NCI-H1048 (cell line): ENCODE results near the gene RBM34.
A peak's percentile ranks its signal among the peaks of the same experiment; 100 is the strongest.
"Not testable (repeated sequence)": the region's sequence is repeated elsewhere in the genome, so short reads cannot be mapped to it uniquely, and the experiment has no call there.

ENCODE experiments used
- DNase-seq: peaks from one replicate; lab custom pipeline; 2025; lab: John Stamatoyannopoulos, UW

RBM34 gene, protein sequence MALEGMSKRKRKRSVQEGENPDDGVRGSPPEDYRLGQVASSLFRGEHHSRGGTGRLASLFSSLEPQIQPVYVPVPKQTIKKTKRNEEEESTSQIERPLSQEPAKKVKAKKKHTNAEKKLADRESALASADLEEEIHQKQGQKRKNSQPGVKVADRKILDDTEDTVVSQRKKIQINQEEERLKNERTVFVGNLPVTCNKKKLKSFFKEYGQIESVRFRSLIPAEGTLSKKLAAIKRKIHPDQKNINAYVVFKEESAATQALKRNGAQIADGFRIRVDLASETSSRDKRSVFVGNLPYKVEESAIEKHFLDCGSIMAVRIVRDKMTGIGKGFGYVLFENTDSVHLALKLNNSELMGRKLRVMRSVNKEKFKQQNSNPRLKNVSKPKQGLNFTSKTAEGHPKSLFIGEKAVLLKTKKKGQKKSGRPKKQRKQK

DNA sequence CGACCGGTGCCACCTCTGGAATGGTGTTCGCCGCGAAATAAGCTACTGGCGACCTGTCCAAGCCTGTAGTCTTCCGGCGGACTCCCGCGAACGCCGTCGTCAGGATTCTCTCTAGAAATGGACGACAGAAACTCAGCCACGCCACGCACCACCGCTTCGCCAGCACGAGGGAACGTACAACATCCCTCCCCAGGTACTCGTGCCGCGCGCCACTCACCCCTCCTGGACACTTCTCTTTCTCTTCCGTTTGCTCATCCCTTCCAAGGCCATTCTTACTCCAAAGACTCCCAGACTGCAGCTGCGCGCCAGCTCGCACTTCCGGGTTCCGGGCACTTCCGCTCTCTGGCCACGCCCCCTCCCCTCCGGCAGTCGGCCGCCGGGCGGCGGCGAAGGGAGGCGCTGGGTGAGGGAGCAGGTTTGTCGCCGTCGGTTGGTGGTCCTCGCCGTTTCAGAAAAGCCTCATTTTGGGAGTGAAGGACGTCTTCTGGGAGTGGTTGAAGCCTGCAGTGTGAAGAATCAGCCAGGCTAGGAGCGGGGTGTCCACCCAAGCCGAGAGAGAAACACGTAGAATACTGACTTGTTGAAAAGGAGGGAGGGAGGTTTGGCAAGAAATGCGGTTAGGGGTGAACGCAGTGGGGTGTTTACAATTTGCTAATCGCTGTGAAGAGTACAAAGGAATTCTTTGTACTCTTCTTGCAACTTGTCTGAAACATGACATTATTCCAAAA lies at the start of gene RBM34:
Gene RBM34, minus strand, starts transcription at position 294 of the 728 bp plus-strand sequence. Its CDS starts 24 bp downstream, at position 270.
- DNase-seq: peak; percentile 92

DNA sequence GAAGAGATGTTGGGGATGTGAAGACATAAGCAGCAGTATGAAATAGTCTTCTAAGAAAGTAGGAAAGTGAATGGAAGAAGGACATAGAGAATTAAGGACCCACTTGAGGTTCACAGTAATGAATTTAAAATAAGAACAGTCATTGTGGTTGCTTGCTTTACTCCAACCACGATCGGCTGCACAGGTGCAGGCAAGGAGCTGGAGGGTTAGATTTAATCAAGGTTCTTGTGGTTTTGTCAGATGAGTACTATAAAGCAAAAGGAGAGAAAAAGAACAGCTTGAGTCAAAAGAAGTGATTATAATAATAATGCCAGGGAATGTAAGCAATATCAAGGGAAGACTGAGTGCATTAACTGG lies 46.1 kb upstream of the RBM34 start:
- DNase-seq: no peak

DNA sequence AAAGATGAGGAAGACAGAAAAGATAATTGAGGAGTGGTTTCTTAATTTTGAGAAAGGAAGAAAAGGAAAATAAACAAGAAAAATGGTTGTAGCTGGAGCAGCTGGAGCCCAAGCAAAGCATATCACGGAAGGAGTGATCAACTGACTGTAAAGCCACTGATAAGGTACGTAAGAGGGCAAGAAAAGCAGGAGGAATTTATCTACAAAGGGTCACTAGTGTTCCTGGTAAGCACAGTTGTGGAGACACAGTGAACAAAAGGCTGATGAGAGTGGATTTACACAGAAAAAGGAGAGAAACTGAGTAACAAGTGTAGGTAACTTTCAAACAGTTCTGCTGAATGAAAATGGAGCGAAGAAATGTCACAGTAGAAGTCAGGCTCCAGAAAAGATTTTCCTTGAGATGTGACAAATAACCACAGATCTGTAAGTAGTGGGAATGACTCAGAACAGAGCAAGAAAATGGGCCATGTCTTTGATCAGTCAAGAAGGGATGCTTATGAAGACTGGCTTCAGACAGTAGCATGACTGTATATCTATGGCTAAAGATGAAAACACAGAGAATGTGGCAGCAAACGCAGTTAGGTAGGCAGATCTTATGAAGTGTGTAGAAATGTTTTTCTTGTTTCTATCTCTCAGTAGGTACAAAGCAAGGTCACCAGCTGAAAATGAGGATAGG lies 45.6 kb upstream of the RBM34 start:
- no peak for DNase-seq

DNA sequence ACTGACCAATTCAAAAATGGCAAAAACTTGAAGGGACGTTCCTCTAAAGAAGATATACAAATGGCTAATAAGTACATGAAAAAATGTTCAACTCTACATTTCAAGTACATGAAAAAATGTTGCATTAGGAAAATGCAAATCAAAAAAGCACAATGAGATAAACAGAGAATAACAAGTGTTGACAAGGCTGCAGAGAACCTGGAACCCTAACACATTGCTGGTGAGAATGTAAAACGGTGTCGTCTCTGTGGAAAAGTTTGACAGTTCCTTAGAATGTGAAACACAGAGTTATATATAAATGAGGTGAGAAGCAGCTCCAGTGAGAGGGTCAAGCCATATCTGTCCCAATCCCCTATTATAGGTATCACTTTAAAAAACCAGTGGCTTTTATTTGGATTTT lies 44.6 kb upstream of the RBM34 start:
- DNase-seq: no peak

DNA sequence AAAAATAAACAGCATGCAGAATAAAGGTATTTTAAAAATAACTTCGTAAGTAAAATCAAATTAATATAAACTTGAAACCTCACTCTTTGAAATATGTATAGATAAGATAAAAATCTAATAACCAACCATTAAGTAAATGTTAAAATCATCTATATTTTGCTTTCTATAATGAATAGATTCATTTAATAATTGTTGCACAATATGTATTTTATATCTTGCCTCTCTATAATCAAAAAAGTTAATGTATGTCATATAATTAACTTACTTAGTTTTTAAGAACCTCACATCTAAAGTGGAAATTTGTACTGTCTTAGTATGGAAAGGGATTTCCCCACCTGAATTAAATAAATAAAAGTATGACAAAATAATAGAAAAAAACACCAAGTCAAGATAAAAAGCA lies 42.4 kb upstream of the RBM34 start:
- no peak for DNase-seq

DNA sequence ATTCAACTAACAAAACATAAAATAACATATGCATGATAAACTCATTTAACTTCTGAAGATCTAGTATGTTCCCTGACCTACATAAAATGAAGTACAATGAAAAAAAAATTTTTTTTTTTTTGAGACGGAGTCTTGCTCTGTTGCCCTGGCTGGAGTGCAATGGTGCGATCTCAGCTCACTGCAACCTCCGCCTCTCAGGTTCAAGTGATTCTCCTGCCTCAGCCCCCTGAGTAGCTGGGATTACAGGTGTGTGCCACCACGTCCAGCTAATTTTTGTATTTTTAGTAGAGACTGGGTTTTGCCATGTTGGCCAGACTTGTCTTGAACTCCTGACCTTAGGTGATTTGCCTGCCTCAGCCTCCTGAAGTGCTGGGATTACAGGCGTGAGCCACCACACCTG lies 41.4 kb upstream of the RBM34 start:
- DNase-seq: not testable (repeated sequence)

DNA sequence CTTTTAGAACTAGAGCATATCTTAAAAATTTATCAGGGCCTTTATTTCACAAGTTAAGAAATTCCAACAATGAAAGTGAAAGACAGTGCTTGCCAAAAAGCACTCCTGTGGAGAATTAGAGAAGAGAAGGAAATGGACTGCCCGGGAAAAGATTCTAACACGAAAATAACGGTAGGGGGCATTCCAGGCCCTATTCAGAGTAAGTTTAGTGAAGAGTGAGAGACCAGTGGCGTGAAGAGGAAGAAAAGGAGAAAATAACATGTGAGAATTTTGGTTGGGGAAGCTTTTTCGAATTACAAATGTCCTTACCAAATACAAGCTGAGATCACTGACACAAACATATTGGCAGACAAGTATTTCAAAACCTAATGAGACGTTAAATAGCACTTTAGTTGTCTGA lies 38.4 kb upstream of the RBM34 start:
- no peak for DNase-seq

DNA sequence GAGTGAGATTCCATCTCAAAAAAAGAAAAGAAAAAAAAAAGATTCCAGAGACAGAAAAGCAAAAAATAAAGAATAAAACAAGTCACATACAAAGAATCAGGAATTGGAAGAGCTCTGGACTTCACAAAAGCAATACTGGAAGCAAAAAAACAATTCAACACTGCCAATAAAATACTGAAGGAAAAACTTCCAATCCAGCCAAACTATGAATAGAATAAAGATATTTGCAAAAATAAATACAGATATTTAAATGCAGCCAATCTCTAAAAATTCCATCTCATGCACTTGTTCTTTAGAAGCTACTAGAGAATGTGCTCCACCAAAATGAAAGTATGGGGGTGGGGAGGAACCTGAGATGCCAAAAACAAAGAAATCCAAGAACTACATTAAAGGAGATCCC lies 29.4 kb upstream of the RBM34 start:
- no peak for DNase-seq

DNA sequence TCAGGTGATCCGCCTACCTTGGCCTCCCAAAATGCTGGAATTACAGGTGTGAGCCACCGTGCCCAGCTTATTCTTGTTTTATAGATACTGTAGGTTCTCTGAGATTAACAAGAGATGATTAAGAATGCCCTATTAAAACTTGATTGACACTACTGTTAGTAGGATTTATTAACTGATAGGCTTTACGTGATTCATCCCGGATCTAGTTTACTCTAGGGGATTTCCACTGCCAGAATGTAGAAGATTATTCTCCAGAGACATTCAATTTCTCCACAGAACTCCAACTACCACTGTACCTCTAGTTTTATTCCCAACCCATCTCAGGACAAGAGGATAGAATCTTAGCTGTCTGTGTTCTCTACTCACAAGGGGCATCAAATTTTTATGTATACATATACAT lies 26.3 kb upstream of the RBM34 start:
- DNase-seq: no peak

DNA sequence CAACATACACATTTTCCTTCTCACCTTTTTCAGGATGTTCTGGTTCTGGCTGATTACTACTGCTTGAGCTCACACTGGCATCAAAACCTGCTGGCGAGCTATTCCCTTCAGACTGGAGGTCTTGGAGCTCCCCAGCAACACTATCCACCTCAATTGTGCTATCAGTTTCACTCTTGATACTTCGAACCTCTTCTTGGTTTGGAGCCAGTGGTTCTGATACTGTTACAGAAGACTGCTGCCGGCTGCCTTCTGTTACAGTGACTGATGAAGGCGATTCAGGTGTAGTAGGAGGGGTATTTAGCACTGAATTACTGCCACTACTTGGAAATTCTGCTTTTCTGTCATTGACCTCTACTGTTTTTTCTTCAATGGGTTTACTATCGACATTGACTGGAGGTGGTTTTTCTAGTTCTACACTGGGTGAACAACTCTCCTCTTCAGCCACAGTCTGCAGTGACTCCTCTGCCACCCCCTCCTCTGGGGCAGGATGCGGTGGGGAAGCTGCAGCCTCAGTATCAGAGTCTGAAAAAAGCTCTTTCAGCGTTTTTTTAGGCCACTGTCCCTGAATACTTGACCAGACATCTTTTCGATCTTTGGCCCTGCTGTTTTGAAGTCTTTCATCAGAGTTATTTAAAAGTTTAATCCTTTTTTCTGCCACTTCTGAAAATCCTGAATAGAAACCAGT lies 20.7 kb upstream of the RBM34 start:
- no peak for DNase-seq

DNA sequence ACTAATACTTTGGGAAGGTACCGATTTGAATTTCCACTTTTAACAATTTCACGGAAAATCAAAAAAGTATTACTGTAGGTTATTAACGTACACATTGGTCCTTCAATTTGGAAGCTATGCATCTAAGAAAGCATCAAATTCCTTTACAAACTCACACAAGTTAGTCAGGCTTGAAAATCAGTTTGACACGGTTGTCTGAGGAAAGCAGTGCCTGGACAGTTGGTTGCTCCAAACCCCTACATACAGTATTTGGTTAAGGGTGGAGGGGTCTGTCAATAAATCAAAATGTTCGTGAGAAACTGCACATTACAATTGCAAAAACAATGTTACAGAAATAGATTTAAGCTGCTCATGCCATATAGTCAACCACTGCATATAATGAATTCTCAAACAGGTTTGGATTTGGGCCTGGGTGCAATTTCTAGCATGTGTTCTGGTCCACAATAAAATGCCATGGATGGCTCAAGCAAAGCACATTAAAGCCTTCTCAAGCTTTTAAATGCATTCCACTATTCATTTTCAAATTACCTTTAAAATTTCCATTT lies 19.9 kb upstream of the RBM34 start:
- DNase-seq: no peak

DNA sequence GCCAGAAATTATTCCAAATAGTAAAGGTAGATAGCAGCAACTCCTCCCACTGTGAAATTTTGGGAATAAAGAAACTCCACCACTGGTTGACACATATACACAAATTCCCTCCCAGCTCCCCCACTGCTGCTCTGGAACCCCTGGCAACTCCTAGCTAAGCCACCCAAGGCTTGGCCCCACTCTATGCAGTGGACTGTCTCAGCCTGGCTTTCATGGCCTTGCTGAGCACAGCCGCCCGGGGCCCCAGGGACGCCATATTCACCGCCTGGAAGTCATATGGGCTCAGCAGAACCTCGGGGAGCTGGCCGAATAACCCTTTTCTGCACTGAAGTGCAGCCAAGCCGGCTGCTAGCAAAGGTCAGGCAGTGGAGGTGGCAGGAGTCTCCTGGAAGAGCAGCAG lies 15.4 kb upstream of the RBM34 start:
- DNase-seq: no peak

DNA sequence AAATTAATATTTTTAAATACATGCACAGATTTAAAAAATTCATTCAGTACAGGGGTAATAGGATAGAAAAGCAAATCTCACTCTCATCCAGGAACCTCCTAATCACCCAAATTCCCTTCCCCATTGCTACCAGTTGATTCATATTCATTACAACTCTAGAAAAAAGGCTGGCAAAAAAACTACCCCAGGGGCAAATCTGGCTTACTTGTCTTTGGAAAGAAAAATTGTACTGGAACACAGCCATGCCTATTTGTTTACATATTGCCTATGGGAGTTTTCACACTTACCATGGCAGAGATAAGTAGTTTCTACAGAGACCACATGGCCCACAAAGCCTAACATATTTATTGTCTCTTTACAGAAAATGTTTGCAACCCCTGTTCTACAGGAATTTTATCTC lies 8.9 kb upstream of the RBM34 start:
- no peak for DNase-seq

DNA sequence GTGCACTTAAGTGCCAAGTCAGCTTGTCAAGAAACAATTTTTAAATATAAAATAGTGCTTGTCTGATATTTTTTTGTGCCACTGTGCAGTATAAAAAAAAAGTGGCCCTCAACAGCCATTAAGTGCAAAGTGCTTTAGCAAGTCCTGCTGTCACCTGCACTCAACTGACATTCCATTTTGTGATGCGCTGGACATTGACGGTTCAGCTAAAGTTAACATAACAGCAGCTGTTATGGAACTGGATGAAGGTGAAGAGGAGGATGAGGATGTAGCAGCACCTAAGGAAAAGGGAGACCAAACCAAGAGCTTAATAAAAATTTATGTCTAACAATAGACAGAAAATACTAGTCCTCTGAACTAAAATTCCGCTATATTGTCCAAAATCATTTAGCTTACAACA lies 7.3 kb upstream of the RBM34 start:
- DNase-seq: no peak

DNA sequence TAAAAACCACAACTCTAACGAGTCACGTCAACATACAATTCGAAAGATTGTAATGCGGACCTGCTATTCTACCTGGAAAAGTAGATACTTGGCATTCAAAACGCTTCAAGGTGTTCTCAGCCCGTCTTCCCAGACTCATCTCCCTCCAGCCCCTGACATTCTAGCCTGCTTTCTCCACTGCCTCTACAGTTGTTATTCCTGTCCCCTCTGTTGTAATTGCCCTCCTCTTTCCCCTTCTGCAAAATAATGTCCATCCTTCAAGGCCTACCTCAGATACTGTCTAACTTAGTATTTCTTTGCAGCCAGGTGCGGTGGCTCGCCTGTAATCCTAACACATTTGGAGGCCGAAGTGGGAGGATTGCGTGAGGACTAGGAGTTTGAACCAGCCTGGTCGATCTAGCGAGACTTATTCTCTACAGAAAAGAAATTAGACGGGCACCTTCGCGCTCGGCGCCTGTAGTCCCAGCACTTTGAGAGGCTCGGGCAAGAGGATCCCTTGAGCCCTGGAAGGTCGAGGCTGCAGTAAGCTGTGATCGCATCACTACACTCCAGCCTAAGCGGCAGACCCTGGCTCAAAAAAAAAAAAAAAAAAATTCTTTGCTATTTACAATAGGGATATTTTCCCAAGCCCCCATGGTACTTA lies 756 bp upstream of the RBM34 start:
- no peak for DNase-seq

DNA sequence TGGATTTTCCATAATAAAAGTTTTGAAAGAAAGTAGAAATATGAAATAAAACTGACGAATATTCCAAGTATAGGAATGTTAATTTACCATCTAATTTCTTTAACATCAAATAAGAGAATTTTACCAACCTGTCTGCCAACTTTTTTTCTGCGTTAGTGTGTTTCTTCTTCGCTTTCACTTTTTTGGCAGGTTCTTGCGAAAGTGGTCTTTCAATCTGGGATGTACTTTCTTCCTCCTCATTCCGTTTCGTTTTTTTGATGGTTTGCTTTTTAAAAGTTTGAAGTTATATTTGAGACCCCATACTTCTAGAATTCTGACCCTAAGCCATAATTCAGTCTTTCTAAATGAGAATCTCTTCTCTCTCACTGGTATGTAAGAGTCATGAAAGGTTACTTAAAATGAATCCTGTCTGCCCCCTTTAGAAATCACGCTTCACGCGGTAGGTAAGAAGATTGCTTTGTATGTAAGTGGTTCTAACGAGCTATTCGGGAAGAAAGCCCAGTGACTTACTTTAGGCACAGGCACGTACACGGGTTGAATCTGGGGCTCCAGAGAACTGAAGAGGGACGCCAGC lies 580 bp downstream of the RBM34 start:
- no peak for DNase-seq

DNA sequence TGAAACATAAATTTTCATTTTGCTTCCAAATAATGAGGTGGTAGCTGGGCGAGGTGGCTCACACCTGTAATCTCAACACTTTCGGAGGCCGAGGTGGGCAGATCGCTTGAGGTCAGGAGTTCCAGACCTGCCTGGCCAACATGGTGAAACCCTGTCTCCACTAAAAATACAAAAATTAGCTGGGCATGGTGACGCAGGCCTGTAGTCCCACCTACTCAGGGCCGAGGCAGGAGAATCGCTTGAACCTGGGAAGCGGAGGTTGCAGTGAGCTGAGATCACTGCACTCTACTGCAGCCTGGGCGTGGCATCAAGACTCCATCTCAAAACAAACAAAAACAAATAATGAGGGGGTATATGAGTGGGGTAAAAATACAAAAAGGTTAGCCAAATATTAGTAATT lies 1.1 kb downstream of the RBM34 start:
- DNase-seq: not testable (repeated sequence)

DNA sequence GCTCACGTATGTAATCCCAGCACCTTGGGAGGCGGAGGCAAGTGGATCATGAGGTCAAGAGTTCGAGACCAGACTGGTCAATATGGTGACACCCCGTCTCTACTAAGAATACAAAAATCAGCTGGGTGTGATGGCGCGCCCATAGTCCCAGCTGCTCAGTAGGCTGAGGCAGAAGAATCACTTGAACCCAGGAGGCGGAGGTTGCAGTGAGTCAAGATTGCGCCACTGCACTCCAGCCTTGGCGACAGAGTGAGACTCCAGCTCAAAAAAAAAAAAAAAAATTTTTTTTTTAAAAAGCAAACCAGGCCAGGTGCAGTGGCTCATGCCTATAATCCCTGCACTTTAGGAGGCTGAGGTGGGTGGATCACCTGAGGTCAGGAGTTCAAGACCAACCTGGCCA lies 1.8 kb downstream of the RBM34 start:
- DNase-seq: not testable (repeated sequence)

DNA sequence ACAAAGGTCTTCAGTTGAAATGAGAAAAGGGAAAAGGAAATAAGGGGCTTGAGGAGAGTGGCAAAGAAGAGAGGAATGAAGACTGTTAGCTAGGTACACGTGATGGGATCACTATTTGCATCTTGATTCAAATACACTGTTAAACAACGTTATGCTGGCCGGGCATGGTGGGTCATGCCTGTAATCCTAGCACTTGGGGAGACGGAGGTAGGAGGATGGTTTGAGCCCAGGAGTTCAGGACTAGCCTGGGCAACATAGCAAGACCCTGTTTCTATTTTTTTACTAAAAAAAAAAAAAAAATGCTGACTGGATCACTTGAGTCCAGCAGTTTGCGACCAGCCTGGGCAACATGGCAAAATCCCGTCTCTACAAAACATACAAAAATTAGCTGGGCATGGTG lies 2.4 kb downstream of the RBM34 start:
- DNase-seq: no peak

DNA sequence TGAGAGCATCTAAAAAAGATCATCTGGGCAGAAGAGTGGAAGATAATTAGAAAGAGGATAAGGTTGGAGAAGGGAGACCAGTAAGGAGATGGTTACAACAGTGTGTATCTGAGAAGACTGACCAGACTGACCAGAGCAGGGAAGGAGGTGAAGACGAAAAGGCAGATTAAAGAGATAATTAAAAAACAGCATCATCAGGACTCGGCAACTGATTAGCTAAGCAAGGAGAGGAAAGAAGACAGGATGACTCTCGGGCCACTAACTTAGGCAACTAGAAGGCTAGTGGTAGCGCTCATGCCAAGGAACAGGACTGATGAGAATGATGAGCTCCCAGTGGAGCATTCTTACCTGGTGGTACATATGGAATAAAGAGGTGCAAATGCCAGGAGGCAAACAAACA lies 3.9 kb downstream of the RBM34 start:
- no peak for DNase-seq

DNA sequence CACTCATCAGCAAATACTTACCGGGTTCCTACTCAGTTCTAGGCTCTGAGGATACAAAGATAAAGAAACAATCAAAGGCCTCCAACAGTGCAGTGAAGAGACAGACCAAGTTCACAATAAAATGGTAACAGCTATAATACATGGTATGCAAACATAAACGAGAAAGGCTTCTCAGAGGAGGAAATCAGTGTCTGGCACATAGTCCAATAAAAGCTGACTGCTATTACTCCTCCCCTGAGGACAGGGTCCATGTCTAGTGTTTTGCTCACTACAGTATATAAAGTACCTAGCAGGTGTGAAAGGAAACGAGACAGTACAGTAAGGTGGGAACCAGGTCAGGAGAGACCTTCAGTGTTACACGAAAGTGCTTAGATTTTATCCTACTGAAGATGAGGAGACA lies 4.3 kb downstream of the RBM34 start:
- no peak for DNase-seq
